Midbrain (tissue), 1 donor: ENCODE data around the gene TEX35.

Source experiments
- DNase-seq: peaks from one replicate; lab custom pipeline; 2025; lab: John Stamatoyannopoulos, UW

Gene TEX35

GRCh38 chr1:178518894-178519293, 6.0 kb downstream of the TEX35 start:
- DNase-seq, result no peak

- no peak for DNase-seq
These were observed 7.9 kb downstream of the TEX35 start for GRCh38 chr1:178520803-178521202.

GRCh38 chr1:178521241-178521640, 8.3 kb downstream of the TEX35 start:
- no peak for DNase-seq

DNA sequence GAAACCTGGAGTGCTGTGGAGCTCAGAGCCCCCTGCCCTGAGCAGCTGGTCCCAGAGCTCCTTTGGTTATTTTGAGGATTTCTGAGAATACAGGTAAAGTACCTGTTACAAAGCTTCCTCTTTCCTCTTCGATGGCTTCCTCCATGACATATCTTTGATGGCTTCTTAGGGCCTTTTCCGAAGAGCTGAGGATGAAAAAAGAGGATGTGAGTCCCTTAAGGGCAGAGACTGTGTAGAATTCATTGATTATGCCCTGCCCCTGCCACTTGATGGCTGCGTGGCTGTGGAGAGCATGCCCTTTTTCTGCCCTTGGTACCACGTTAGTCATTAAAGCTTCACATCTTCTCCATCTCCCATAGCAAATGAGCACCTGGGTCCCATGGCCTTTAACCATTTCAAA, 14.2 kb downstream of the TEX35 start:
- no peak for DNase-seq

DNA sequence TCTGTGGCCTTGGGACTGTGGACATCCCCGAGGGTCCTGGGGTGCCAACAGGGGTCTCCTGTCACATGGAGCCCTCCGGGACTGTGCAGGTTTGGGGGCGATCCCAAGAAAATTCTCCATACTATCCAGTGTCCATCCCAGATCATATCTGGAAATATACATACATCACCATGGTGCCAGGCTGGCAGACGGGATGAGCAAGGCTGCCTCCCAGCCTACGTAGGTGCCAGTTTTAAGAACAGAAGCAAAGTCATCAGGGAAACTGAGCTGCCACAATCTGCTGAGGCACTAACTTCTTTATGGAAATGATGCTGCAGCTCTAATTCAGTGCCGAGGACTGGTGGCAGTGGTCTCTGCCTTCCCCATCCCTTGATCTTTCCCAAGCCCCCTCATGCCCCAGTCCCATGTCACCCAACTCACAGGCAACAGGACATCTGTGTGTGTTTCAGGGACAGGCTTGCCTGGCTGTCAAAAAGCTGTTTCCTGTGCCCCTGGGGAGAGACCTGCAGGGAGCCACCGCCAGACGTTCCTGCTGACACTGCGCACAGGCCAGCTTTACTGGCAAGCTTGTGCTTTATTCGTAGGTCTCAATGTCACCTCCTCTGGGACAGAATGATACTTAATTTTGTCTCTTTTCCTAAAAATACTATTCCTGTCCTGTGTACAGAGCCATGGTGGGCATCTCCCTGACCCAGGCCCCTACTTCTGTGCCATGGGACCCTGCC, 15.5 kb downstream of the TEX35 start:
- DNase-seq, result no peak

DNA sequence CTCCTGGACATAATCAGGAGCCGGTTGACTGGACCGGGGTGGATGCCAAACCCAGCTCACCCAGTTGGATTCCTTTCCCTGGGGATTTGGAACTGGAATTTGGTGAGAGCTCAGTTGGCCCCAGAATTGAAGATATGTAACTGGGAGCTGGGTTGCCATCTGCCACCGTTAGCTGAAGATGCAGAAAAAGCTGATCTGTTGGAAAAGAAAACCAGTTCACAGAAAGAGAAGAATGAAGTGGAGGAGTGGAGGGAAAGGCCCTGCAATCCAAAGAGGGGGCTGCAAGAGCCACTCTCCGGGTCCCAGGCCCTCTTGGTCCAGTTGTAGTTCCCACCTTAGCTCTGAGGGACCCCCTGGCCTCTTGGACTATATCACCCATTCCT, 16.0 kb downstream of the TEX35 start:
- no peak for DNase-seq

GRCh38 chr1:178529364-178530036, 16.6 kb downstream of the TEX35 start:
- no peak for DNase-seq

DNA sequence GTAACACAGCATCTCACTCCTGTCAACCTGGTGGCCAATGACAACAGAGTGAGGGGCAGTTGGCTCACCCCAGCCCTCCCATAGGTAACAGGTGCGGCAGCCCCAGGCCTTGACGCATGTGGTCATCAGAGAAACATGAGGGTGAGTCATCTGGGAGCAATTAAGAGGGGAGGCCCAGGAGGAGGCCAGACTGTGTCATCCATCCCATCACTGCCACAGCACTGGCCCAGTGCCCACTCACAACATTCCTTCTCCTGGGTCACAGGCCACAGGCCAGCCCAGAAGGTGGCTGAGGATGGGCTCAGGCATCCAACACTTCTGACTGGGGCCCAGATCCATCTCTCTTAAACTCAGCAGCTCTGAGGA, 17.1 kb downstream of the TEX35 start:
- DNase-seq, result no peak

GRCh38 chr1:178530502-178530901, 17.6 kb downstream of the TEX35 start:
- DNase-seq, result no peak

DNA sequence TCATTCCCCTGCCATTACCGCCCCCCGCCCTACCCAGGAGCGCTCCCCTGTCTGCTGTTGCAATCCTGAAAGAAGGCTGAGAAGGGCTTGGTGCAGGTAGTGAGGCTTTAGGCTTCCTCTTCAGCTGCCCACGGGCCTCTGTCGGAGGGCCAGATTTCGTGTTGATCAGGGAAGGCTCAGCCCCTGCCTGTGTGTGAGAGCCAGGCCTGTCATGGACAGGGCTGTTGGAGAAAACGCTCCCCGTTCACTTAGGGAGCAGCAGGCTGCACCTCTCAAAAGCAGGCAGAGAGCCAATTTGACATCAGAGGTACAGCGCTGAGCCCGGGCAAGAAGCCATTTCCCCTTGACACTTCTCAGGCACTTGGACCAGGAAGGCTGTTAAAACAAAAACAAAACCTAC, 19.0 kb downstream of the TEX35 start:
- DNase-seq, result no peak

GRCh38 chr1:178532392-178532791, 19.5 kb downstream of the TEX35 start:
- peak; percentile 83 for DNase-seq

- DNase-seq, result no peak
These were observed 20.4 kb downstream of the TEX35 start for GRCh38 chr1:178533121-178533946.

DNA sequence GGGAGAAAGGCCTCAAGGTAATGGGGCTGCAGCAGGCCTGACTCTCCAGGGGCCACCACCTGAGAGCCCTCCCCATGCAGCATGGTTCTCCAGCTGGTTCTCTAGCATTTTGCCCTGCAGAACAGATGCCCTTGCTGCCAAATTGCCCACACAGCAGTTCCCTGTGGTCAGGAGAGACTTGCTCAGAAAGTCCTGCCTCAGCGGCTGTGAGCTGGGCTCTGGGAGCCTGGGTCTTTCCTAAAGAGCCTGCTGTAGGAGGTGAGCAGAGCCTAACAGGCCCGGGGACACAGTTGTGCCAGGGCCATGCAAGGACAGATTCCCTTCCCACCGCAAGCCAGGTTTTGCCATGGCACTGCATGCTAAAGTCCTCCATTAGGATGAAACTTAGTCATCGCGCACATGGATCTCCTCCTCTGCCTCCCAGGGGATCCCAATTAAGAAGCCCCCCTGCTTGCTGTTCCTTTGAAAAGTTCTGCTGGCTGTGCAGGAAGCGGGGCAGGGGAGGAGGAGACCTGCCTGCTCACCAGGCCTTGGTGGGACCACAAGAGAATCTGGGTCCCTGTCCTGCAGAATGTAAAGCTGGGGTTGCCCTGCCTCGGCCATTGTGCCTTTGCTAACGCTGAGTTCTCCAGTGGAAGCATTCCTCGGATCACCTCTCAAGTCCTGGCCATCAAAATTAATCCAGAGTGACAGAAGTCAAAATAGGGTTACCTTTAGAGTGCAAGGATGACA, 21.4 kb downstream of the TEX35 start:
- no peak for DNase-seq

DNA sequence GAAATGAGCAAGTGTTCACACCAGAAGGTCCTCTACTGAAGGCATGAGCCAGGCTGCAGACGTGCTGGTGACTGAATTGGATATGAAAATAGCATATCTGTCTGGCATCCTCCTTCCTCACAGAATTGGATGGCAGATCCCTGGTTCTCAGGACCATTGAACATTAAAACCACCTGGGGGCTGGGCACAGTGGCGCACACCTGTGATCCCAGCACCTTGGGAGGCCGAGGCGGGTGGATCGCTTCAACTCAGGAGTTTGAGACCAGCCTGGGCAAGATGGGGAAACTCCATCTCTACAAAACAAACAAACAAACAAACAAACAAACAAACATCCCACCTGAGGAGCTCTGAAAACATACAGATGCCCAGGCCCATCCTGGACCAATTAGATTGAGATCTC, 23.4 kb downstream of the TEX35 start:
- no peak for DNase-seq

DNA sequence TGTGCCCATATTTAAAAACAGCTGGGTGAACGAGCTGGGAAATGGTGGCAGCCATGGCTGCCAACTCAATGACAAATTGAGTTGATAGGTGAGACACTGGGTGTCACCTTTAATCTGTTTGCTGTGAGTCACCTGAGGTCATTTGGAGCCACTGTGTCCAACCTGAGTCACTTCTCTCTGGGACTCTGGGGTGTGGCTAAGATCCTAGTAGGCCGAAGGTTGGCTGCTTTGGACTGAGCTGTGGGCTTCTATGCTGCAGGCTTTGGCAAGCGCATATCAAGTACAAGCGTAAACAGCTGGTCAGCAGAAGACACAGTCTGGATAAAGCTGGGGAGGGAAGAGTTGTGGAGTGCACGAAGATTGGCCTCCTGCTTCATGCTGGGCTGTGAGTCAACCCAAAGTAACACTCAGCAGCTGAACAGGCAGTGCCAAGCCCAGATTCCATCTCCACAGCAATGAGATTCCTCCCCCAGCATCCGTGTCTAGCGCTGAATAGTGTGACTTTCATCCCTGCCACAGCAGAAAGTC, 24.0 kb downstream of the TEX35 start:
- peak; percentile 9 for DNase-seq

DNA sequence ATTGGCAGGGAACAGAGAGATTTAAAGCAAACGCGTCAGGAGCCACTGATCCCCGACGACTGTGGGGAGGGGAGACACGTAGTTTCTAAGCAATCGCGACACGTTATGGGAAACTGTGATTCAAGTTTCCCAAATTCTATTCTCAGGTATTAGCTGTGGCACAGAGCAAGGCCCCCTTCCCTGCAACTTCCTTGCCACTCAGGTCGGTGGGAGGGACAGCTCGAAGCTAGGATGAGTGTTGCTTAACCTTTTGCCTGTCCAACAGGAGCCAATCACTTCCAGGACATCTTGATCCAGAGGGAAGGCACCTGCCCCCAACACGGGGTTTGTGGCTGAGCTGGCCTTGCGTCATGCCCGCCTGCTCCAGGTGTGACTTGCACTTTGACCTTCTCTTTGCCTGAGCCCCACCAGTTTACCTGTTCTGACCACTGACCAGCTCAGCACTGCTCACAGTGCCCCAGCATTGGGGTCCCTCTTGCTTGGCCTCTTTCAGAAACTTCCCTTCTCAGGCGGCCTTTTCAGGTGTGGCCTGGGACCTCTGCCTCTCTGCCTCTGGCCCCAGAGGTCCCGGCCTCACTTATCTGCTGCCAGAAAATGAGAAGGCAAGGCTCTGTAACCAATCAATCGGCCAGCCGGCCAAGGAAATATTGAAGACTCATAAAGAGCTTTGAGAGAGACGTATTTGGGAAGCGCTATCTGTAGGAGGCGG, 24.6 kb downstream of the TEX35 start:
- no peak for DNase-seq

DNA sequence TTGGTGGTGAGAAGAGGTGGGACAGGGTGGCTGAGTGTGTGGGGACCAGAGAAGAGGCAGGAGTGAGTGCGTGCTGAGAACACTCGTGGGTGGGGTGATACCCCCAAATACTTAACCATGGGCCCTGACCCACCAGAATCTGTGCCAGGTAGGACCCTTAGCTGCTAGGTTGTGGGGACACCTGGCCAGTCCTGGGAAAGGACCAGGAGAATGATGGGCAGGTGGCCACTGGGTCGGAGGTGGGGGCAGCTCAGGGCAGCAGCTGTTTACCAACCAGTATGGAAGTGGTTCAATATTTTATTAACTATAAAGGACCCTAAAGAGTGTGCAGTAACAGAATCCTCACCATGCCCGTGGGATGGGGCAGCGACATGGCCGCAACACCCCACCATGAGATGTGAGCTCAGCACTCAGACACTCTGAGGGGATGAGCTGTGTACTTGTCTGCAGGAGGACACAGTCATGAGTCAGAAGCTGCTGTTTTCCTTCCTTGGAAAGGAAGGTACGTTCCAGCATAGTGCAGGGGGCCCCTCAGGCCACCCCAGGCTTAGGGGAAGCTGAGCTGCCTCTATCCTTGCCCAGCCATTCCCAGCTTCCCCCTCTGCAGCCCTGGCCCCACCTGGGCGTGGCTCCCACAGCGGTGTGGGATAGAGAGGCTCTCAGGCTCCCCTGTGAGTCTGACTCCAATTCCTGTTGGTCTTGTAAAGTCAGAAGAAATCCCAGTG, 25.4 kb downstream of the TEX35 start:
- DNase-seq, result no peak

- no peak for DNase-seq
These were observed 26.4 kb downstream of the TEX35 start for GRCh38 chr1:178539291-178539690.

DNA sequence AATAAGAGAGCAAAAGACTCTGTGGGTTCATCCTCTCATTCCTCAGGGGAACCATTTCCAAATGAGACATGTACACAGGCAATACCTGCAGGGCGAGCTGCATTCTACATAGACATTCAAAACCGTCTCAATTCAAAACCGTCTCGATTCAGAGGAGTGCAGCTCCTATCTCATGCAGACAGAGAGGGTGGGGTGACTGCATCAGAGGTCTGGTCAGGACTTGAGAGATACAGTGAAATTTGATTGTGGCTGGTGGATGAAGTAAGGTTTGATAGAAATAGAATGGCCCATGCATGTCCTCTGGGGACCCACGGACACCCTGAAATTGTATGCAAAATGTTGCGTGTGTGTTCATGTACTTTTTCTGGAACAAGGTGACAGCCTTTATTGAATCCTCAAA, 27.3 kb downstream of the TEX35 start:
- no peak for DNase-seq

DNA sequence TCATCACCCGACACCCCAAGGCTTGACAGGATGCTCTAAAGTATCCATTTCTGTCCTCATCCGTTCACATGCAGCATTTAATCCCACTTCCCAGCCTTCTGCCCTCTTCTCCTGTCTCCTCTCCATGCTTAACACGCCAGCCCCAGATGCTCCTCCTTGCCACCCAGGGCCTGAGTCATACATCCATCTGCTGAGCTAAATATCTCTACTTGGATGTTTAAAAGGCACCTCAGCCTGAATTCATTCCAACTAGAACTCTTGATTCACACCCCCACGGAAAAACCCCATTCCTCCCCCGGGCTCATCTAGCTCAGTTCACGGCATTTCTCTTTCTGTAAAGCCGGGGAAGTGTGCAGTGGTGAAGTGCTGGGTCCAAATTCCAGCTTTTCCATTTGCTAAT, 27.7 kb downstream of the TEX35 start:
- DNase-seq, result no peak

- no peak for DNase-seq
These were observed 28.5 kb downstream of the TEX35 start for GRCh38 chr1:178541379-178541778.
